Measurements from ENCODE around the gene SIK3. TPM values are rescaled to one million over a fixed set of nuclear protein-coding genes. Genes with fewer than 3 reads are reported as not detected.

Gene SIK3
- polyA plus RNA-seq, 1 experiment, result 9.0 TPM

- H3K27ac ChIP-seq (ENCODE audit: low read depth, low read length), result no peak overlapping the region
- no peak for TF ChIP-seq CTCF (IDR thresholded peaks at IDR 0.05; ENCODE audit: low read depth, low read length)
Observed at GRCh38 chr11:116936754-116937446, 161.3 kb downstream of the SIK3 start.

GRCh38 chr11:116935514-116935913 lies 162.7 kb downstream of the SIK3 start:
- no peak for DNase-seq (ENCODE audit: low read depth, low spot score)
- no peak overlapping the region for H3K4me3 ChIP-seq (ENCODE audit: low read depth, low read length)
- TF ChIP-seq CTCF (IDR thresholded peaks at IDR 0.05; ENCODE audit: low read depth, low read length), result no peak
- no peaks in the 10 kb centered on the region for H3K27me3 ChIP-seq (ENCODE audit: control insufficient read depth, insufficient read depth, low read length)
- no peaks in the 10 kb centered on the region for H3K9me3 ChIP-seq (ENCODE audit: control insufficient read depth, insufficient read depth, low read length)
- CTCF ChIA-PET, result no interaction called here
- H3K27ac ChIP-seq (ENCODE audit: low read depth, low read length), result no peak overlapping the region
- POLR2A ChIA-PET, result no interaction called here

More at GRCh38 chr11:116936754-116937446, 161.3 kb downstream of the SIK3 start:
- Histone ChIP-seq H3K4me3 (ENCODE audit: low read depth, low read length) (no peak overlapping the region), H3K27me3 (ENCODE audit: control insufficient read depth, insufficient read depth, low read length) (no peaks in the 10 kb centered on the region), H3K9me3 (ENCODE audit: control insufficient read depth, insufficient read depth, low read length) (no peaks in the 10 kb centered on the region)
- no peak for DNase-seq (ENCODE audit: low read depth, low spot score)
- ChIA-PET POLR2A (no interaction called here), CTCF (interaction anchor here (0.5 kb wide), 1 partner anchor 161 kb away, joined by 3 read pairs; the partner anchor contains the start of gene SIK3)

GRCh38 chr11:116935089-116935488 lies 163.1 kb downstream of the SIK3 start:
- Histone ChIP-seq H3K9me3 (ENCODE audit: control insufficient read depth, insufficient read depth, low read length) (no peaks in the 10 kb centered on the region), H3K27me3 (ENCODE audit: control insufficient read depth, insufficient read depth, low read length) (no peaks in the 10 kb centered on the region), H3K4me3 (ENCODE audit: low read depth, low read length) (no peak overlapping the region), H3K27ac (ENCODE audit: low read depth, low read length) (no peak overlapping the region)
- DNase-seq (ENCODE audit: low read depth, low spot score), result no peak
- ChIA-PET POLR2A (no interaction called here), CTCF (interaction anchor here (0.6 kb wide), 1 partner anchor 32 kb away, joined by 3 read pairs; no protein-coding TSS in a partner anchor)
- no peak for TF ChIP-seq CTCF (IDR thresholded peaks at IDR 0.05; ENCODE audit: low read depth, low read length)

- CTCF ChIA-PET, result no interaction called here
- no peak for TF ChIP-seq CTCF (IDR thresholded peaks at IDR 0.05; ENCODE audit: low read depth, low read length)
- no peaks in the 10 kb centered on the region for H3K9me3 ChIP-seq (ENCODE audit: control insufficient read depth, insufficient read depth, low read length)
Observed at GRCh38 chr11:116933961-116934360, 164.3 kb downstream of the SIK3 start.

GRCh38 chr11:116932181-116932580 lies 166.0 kb downstream of the SIK3 start:
- Histone ChIP-seq H3K4me3 (ENCODE audit: low read depth, low read length) (no peak overlapping the region), H3K27ac (ENCODE audit: low read depth, low read length) (no peak overlapping the region), H3K9me3 (ENCODE audit: control insufficient read depth, insufficient read depth, low read length) (no peaks in the 10 kb centered on the region), H3K27me3 (ENCODE audit: control insufficient read depth, insufficient read depth, low read length) (no peaks in the 10 kb centered on the region)
- no peak for DNase-seq (ENCODE audit: low read depth, low spot score)
- ChIA-PET CTCF (no interaction called here), POLR2A (no interaction called here)
- TF ChIP-seq CTCF (IDR thresholded peaks at IDR 0.05; ENCODE audit: low read depth, low read length), result no peak

More at GRCh38 chr11:116933961-116934360, 164.3 kb downstream of the SIK3 start:
- POLR2A ChIA-PET, result interaction anchor here (0.6 kb wide), 1 partner anchor 193 kb away, joined by 13 read pairs; no protein-coding TSS in a partner anchor
- Histone ChIP-seq H3K4me3 (ENCODE audit: low read depth, low read length) (no peak overlapping the region), H3K27ac (ENCODE audit: low read depth, low read length) (no peak overlapping the region), H3K27me3 (ENCODE audit: control insufficient read depth, insufficient read depth, low read length) (no peaks in the 10 kb centered on the region)
- no peak for DNase-seq (ENCODE audit: low read depth, low spot score)
